ENCODE data around the gene CTPS2. TPM values are rescaled to one million over a fixed set of nuclear protein-coding genes. Genes with fewer than 3 reads are reported as not detected.

The CTPS2 gene
- total and polyA plus RNA-seq, 2 donors from 2014 or later = 5.9 to 13.7 TPM

DNA sequence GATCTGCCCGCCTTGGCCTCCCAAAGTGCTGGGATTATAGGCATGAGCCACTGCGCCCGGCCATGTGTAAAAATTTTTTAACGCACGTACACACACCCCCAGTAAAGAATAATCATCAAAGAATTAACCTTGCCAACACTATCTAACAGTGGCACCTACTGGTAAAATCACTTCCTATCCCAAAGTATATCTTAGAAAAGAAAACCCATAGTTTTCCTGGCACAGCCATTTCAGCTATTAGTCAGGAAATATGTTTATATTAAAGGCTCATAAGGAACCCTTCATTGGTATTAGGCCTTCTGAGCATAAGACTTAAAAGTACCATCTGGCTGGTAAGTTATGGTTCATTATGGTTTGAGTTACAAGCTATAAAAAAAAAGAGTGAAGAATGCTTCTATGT lies 48.4 kb downstream of the CTPS2 start:
- DNase-seq = no peak
- no peak overlapping the region for H3K4me3 ChIP-seq (ENCODE audit: low read length in 3 of 3)
- H3K9ac ChIP-seq (ENCODE audit: low read length in 3 of 3) = no peak overlapping the region
- peaks cover 3% of the 10 kb centered on the region for H3K27me3 ChIP-seq (ENCODE audit: control insufficient read depth, insufficient read depth, low read length)
- intact Hi-C loops (cut with DNase I) = no loop called here
- no peak overlapping the region for H3K27ac ChIP-seq (ENCODE audit: low read depth in 2 of 2, low read length in 2 of 2)
- TF ChIP-seq, protein P1, sequence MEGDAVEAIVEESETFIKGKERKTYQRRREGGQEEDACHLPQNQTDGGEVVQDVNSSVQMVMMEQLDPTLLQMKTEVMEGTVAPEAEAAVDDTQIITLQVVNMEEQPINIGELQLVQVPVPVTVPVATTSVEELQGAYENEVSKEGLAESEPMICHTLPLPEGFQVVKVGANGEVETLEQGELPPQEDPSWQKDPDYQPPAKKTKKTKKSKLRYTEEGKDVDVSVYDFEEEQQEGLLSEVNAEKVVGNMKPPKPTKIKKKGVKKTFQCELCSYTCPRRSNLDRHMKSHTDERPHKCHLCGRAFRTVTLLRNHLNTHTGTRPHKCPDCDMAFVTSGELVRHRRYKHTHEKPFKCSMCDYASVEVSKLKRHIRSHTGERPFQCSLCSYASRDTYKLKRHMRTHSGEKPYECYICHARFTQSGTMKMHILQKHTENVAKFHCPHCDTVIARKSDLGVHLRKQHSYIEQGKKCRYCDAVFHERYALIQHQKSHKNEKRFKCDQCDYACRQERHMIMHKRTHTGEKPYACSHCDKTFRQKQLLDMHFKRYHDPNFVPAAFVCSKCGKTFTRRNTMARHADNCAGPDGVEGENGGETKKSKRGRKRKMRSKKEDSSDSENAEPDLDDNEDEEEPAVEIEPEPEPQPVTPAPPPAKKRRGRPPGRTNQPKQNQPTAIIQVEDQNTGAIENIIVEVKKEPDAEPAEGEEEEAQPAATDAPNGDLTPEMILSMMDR (IDR thresholded peaks at IDR 0.05; ENCODE audit: borderline replicate concordance, extremely low read depth, insufficient read depth) = no peak
- no peaks in the 10 kb centered on the region for H3K4me1 ChIP-seq (ENCODE audit: control insufficient read depth in 2 of 3, insufficient read depth in 2 of 3, low read depth in 1 of 3, low read length in 3 of 3)
- H3K36me3 ChIP-seq (ENCODE audit: control insufficient read depth in 2 of 3, insufficient read depth in 3 of 3, low read length in 3 of 3) = no peaks in the 10 kb centered on the region
- FAIRE-seq = no peak
- no peaks in the 10 kb centered on the region for H3K9me3 ChIP-seq (ENCODE audit: control insufficient read depth in 2 of 3, insufficient read depth in 1 of 3, low read length in 3 of 3)

DNA sequence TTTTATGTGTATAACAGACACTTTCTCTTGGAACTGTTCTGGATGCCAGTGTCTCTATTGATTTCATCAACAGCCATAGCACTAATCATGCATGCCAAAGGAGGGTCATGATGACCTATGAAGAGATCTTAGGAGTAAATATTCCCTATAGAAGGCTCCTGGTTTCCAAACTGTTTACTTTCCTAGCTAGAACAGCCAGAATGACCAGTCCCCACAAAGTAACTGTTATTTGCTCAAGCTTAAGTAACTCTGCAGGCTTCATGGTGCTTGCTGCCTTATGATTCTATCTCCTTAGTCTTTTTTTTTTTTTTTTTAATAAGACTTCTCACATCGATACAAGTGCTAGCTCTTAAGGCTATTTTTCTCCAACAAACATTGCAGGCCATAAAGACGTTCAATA lies 50.1 kb downstream of the CTPS2 start:
- H3K27me3 ChIP-seq (ENCODE audit: control insufficient read depth, insufficient read depth, low read length) = peaks cover 5% of the 10 kb centered on the region
- H3K27ac ChIP-seq (ENCODE audit: low read depth in 2 of 2, low read length in 2 of 2) = no peak overlapping the region
- intact Hi-C loops (cut with DNase I) = no loop called here
- H3K9ac ChIP-seq (ENCODE audit: low read length in 3 of 3) = no peak overlapping the region
- H3K9me3 ChIP-seq (ENCODE audit: control insufficient read depth in 2 of 3, insufficient read depth in 1 of 3, low read length in 3 of 3) = no peaks in the 10 kb centered on the region
- no peaks in the 10 kb centered on the region for H3K36me3 ChIP-seq (ENCODE audit: control insufficient read depth in 2 of 3, insufficient read depth in 3 of 3, low read length in 3 of 3)
- FAIRE-seq (no peak), DNase-seq (no peak)
- TF ChIP-seq, protein P1 (IDR thresholded peaks at IDR 0.05; ENCODE audit: borderline replicate concordance, extremely low read depth, insufficient read depth) = no peak
- H3K4me3 ChIP-seq (ENCODE audit: low read length in 3 of 3) = no peak overlapping the region
- H3K4me1 ChIP-seq (ENCODE audit: control insufficient read depth in 2 of 3, insufficient read depth in 2 of 3, low read depth in 1 of 3, low read length in 3 of 3) = no peaks in the 10 kb centered on the region

DNA sequence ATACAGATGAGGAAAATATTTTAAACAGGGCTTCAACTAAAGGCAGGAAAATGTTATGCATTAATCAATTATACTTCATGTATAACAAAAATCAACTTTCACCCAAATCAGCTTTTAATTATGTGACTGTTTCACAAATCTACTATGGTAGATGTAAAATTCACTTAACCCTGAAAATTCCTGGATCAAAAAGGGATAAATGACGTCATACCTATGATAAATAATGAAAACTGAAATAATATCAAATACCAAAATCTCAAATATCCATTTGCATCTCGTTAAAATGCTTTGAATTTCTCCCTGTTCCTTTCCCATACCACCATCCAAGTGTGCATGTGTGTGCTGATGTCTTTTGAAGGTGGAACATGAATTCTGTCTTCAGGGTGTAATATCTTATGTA lies 51.0 kb downstream of the CTPS2 start:
- intact Hi-C loops (cut with DNase I) = no loop called here
- Histone ChIP-seq H3K9me3 (ENCODE audit: control insufficient read depth in 2 of 3, insufficient read depth in 1 of 3, low read length in 3 of 3) (no peaks in the 10 kb centered on the region), H3K27ac (ENCODE audit: low read depth in 2 of 2, low read length in 2 of 2) (no peak overlapping the region), H3K27me3 (ENCODE audit: control insufficient read depth, insufficient read depth, low read length) (peaks cover 5% of the 10 kb centered on the region), H3K4me3 (ENCODE audit: low read length in 3 of 3) (no peak overlapping the region), H3K36me3 (ENCODE audit: control insufficient read depth in 2 of 3, insufficient read depth in 3 of 3, low read length in 3 of 3) (no peaks in the 10 kb centered on the region), H3K4me1 (ENCODE audit: control insufficient read depth in 2 of 3, insufficient read depth in 2 of 3, low read depth in 1 of 3, low read length in 3 of 3) (no peaks in the 10 kb centered on the region), H3K9ac (ENCODE audit: low read length in 3 of 3) (no peak overlapping the region)
- no peak for DNase-seq
- TF ChIP-seq, protein P1 (IDR thresholded peaks at IDR 0.05; ENCODE audit: borderline replicate concordance, extremely low read depth, insufficient read depth) = no peak
- FAIRE-seq = no peak

DNA sequence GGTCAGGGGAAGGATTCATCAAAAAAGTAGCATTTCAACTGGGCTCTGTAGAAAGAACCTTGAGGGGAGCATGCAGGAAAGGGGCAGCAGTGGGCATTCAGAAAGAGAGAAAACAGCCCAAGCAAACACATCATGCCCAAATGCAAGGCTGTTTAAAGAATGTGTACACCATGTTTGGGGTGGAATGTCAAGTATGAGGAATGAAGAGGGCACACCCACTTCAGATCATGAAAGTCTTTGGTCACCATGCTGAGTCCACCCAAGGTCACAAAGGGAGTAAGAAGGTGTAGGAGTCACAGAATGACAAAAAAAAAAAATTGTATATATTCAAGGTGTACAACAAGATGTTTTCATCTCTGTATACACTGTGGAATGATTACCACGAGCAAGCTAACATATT lies 53.1 kb downstream of the CTPS2 start:
- no peak for DNase-seq
- intact Hi-C loops (cut with DNase I) = no loop called here
- Histone ChIP-seq H3K4me3 (ENCODE audit: low read length in 3 of 3) (no peak overlapping the region), H3K27ac (ENCODE audit: low read depth in 2 of 2, low read length in 2 of 2) (no peak overlapping the region), H3K9ac (ENCODE audit: low read length in 3 of 3) (no peak overlapping the region), H3K36me3 (ENCODE audit: control insufficient read depth in 2 of 3, insufficient read depth in 3 of 3, low read length in 3 of 3) (no peaks in the 10 kb centered on the region), H3K9me3 (ENCODE audit: control insufficient read depth in 2 of 3, insufficient read depth in 1 of 3, low read length in 3 of 3) (no peaks in the 10 kb centered on the region), H3K27me3 (ENCODE audit: control insufficient read depth, insufficient read depth, low read length) (peaks cover 5% of the 10 kb centered on the region), H3K4me1 (ENCODE audit: control insufficient read depth in 2 of 3, insufficient read depth in 2 of 3, low read depth in 1 of 3, low read length in 3 of 3) (no peaks in the 10 kb centered on the region)
- TF ChIP-seq, protein P1 (IDR thresholded peaks at IDR 0.05; ENCODE audit: borderline replicate concordance, extremely low read depth, insufficient read depth) = no peak
- no peak for FAIRE-seq

Measured in kidney (tissue), 14 donors.